Measurements from ENCODE around the gene ZFAND3. TPM values are rescaled to one million over a fixed set of nuclear protein-coding genes. Genes with fewer than 3 reads are reported as not detected.
A peak's percentile ranks its signal among the peaks of the same experiment; 100 is the strongest.
"Not testable (repeated sequence)": the region's sequence is repeated elsewhere in the genome, so short reads cannot be mapped to it uniquely, and the experiment has no call there.

Gene ZFAND3
- total RNA-seq, 1 donor from 2014 or later, result 21.2 TPM

DNA sequence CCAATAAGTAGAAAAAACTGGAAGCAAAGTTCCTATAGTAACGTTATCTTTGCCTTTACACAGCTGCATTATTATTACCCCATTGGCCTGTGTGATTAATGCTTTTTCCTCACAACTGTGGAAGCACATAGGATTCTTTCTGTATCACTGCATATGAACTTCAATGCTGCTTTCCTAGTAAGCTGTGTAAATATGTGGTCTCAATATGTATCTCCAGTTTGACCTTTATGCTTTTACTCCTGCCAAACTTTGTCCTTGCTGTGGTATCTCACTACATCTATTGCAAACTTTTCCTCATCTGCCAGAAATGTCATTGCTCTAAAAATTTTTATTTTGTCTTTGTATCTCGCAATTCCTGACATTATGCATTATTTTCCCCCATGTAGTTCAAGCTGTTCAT, 168.6 kb downstream of the ZFAND3 start:
- DNase-seq (ENCODE audit: low spot score in 2 of 2) (no peak), FAIRE-seq (no peak)

DNA sequence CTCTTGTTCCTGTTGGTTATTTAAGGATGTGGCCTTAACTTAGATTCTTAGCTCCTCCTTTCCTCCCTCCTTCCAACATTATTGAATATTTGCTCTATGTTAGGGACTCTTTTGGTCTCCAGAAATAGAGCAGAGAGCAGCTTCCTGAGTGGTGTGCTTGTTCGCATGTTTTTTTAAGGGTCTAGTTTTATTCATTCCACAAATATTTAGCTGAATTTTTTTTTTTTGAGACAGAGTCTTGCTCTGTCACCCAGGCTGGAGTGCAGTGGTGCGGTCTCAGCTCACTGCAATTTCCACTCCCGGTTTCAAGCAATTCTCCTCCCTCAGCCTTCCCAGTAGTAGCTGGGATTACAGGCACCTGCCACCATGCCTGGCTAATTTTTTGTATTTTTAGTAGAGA, 169.2 kb downstream of the ZFAND3 start:
- FAIRE-seq, result no peak
- no peak for DNase-seq (ENCODE audit: low spot score in 2 of 2)

- peak; percentile 23 for FAIRE-seq
- DNase-seq (ENCODE audit: low spot score in 2 of 2), result no peak
Measured at GRCh38 chr6:37990762-37991525, 171.4 kb downstream of the ZFAND3 start.

DNA sequence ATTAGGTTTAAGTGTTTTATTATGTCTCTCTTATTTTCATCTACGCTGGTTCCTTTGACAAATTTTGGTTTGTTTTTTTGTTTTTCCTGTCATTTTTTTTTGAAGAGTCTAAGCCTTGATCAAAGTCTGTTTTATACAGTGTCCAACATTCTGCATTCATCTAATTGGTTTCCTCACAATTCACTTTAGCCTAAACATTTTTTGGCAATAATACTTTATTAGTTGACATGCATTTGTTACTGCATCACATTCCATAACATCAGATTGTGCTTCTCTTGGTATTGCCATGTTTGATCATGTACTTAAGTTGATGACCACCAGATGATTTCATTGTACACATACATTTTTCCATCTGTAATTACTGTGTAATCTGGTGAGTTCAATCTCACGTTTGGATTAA, 173.2 kb downstream of the ZFAND3 start:
- FAIRE-seq (no peak), DNase-seq (ENCODE audit: low spot score in 2 of 2) (no peak)

- DNase-seq (ENCODE audit: low spot score in 2 of 2); FAIRE-seq: not testable (repeated sequence)
Measured at GRCh38 chr6:37993194-37993593, 173.7 kb downstream of the ZFAND3 start.

- no peak for DNase-seq (ENCODE audit: low spot score in 2 of 2)
- no peak for FAIRE-seq
Measured at GRCh38 chr6:37993596-37993995, 174.1 kb downstream of the ZFAND3 start.

DNA sequence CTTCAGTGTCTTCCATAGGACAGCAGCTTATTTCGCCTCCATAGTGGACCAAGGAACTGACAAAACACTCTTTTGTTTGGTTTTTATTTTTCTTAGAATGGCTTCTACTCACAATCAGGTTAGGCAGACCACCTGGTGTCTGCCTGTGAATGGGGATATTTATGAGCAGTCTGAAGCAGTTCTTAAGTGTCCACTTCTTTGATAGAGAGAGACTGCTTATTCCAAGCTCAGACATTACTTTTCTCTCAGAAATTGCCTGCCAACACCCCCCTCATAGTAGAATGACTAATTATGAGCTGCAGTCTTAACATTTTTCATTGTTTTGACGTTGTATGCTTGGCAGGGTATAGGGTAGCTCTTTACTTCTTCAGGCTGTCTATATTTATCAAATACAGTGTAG, 174.7 kb downstream of the ZFAND3 start:
- FAIRE-seq (no peak), DNase-seq (ENCODE audit: low spot score in 2 of 2) (no peak)

DNA sequence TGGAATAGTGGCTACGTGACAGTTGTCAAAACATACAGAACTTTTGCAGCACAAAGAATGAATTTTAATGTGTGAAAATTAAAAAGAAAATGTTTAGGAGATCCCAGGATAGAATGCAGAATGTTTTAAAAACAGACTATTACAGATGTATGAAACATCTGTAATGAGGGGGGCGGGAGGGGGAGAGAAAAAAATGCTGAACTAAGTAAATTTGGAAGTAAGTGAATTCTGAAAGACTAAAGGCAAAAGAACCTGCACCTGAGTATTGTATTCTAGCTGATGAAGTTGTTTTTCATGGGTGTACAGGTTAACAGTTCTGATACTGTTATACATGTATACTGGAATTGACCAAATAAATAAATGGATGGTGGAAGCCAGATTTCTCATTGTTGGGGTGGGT, 178.8 kb downstream of the ZFAND3 start:
- DNase-seq (ENCODE audit: low spot score in 2 of 2), result no peak
- FAIRE-seq, result no peak

- no peak for DNase-seq (ENCODE audit: low spot score in 2 of 2)
- FAIRE-seq, result no peak
Measured at GRCh38 chr6:38001386-38001785, 181.9 kb downstream of the ZFAND3 start.

GRCh38 chr6:38004908-38005307, 185.4 kb downstream of the ZFAND3 start:
- DNase-seq (ENCODE audit: low spot score in 2 of 2) (no peak), FAIRE-seq (no peak)

DNA sequence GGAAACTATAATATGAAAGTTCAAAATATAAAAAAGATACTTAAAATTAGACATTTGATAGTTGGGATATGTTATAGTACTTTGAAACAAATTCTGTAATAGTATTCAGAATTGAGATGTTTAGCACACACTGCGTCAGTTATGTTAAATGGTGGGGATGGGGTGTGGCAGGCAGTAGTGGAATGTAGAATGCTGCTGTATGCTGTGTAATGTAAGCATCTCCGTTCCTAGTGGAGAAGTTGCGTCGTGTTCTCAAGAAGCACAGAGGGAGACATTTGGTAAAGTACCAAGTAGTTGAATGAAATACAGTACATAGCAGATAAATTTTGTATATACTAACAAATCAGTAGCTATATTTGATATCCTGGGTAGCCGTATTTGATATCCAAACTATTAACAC, 192.4 kb downstream of the ZFAND3 start:
- FAIRE-seq (no peak), DNase-seq (ENCODE audit: low spot score in 2 of 2) (no peak)

- FAIRE-seq (peak; percentile 8), DNase-seq (ENCODE audit: low spot score in 2 of 2) (no peak)
Measured at GRCh38 chr6:38012573-38012972, 193.0 kb downstream of the ZFAND3 start.

DNA sequence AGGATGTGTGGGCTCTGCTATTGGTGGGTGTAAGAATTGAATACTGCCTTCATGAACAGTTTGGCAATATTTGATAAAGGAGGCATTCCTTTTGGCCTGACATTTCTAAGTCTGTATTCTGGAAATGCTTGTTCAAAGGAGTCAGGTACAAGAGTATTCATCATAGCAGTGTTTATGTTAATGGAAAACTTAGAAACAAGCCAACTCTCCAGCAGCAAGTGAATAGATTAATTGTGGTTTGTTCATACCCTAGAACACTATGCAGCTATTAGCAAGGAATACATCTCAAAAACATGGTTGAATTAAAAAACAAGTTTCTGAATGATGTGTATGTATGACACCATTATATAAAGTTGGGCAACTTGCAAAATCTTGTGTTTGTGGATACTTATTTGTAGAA, 195.8 kb downstream of the ZFAND3 start:
- no peak for DNase-seq (ENCODE audit: low spot score in 2 of 2)
- no peak for FAIRE-seq

GRCh38 chr6:38016824-38017223, 197.3 kb downstream of the ZFAND3 start:
- DNase-seq (ENCODE audit: low spot score in 2 of 2) (no peak), FAIRE-seq (no peak)

- no peak for FAIRE-seq
- no peak for DNase-seq (ENCODE audit: low spot score in 2 of 2)
Measured at GRCh38 chr6:38018755-38019165, 199.2 kb downstream of the ZFAND3 start.

- FAIRE-seq (no peak), DNase-seq (ENCODE audit: low spot score in 2 of 2) (no peak)
Measured at GRCh38 chr6:38020593-38020992, 201.1 kb downstream of the ZFAND3 start.

DNA sequence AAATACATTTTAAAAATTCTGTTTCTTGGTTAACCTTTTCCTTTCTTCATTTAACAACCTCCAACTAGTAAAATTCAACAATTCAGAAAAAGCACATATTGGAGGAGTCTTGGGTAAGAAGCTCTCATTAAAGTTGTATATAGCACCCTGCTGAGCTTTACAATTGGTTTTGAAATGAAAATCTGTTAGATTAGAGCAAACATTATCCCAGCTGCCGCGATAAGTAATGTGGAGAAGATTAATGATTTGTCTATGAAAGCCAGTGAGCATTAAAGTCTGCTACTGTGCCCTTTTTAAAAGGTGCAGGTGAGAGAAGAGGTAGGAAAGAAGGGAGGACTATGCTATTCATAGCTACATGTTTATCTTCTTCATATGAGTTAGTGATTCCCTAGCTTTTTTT, 201.5 kb downstream of the ZFAND3 start:
- DNase-seq (ENCODE audit: low spot score in 2 of 2) (no peak), FAIRE-seq (no peak)

GRCh38 chr6:38021571-38021970, 202.0 kb downstream of the ZFAND3 start:
- DNase-seq (ENCODE audit: low spot score in 2 of 2) (no peak), FAIRE-seq (no peak)

DNA sequence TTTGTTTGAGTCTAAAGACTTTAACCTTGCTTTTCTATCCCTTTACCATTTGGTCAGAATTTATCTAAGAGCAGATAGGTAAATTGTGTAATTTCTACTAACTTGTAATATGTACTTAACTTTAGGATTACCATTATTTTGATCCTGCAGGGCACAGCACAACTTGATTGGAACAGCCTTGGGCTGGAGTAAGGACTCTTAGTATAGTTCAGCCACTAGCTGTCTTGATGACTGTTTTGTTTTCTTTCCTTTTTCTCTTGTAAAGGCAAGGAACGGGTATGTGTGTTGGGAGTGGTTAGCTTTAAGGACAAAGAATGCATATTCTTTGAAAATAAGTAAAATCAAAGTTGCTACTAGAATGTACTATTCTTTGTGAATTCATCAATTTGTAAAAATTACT, 203.2 kb downstream of the ZFAND3 start:
- no peak for DNase-seq (ENCODE audit: low spot score in 2 of 2)
- no peak for FAIRE-seq

DNA sequence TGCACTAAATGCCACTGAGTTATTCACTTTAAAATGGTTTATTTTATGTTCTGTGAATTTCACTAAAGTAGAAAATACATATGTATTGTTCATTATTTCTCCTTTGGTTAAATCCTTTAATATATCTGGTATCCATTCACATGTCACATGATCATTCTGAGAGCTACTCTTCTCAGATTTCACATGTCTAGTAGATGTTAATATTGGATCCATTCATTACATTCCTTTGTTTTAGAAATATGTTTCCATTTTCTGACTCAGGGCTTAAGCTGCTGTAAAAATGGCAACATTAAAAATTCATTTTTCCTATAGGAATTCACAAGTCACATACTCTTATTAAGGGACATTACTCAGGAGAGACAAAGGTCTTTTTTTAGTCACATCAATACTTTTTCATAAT, 205.4 kb downstream of the ZFAND3 start:
- FAIRE-seq (no peak), DNase-seq (ENCODE audit: low spot score in 2 of 2) (no peak)

DNA sequence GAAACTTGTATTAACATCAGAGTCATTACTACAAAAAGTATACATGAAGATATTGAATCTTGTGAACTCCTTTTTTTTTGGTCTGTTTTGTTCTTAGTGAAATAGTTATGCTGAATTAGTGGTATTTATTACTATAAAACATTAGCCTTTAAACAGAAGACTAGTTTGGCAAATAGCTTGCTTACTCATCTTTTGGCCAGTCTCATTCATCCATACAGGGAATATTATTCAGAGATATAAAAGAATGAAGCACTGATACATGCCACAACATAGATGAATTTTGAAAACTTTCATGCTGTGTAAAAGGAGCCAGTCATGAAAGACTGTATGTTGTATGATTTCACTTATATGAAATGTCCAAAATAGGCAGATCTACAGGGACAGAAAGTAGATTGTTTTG, 205.9 kb downstream of the ZFAND3 start:
- DNase-seq (ENCODE audit: low spot score in 2 of 2), result no peak
- FAIRE-seq, result no peak

GRCh38 chr6:38027685-38028373, 208.3 kb downstream of the ZFAND3 start:
- no peak for FAIRE-seq
- DNase-seq (ENCODE audit: low spot score in 2 of 2), result no peak

Measured in frontal cortex (tissue), 4 donors.